Measurements from ENCODE around the gene SELENOO.

Gene SELENOO

GRCh38 chr22:50173311-50173982 lies 27.4 kb upstream of the SELENOO start:
- DNase-seq, result no peak

GRCh38 chr22:50173983-50174355 lies 26.8 kb upstream of the SELENOO start:
- DNase-seq, result no peak

GRCh38 chr22:50174382-50175190 lies 26.2 kb upstream of the SELENOO start:
- no peak for DNase-seq

- DNase-seq, result no peak
These were observed 25.7 kb upstream of the SELENOO start for GRCh38 chr22:50175191-50175461.

GRCh38 chr22:50175921-50176849 lies 24.6 kb upstream of the SELENOO start:
- no peak for DNase-seq

- no peak for DNase-seq
These were observed 23.8 kb upstream of the SELENOO start for GRCh38 chr22:50176850-50177536.

GRCh38 chr22:50177537-50178470 lies 23.0 kb upstream of the SELENOO start:
- DNase-seq, result no peak

GRCh38 chr22:50178471-50178864 lies 22.3 kb upstream of the SELENOO start:
- no peak for DNase-seq

GRCh38 chr22:50178871-50179869 lies 21.6 kb upstream of the SELENOO start:
- DNase-seq, result no peak

- no peak for DNase-seq
These were observed 20.7 kb upstream of the SELENOO start for GRCh38 chr22:50179937-50180726.

GRCh38 chr22:50180727-50181521 lies 19.9 kb upstream of the SELENOO start:
- DNase-seq, result no peak

- DNase-seq, result no peak
These were observed 18.4 kb upstream of the SELENOO start for GRCh38 chr22:50182176-50183081.

- no peak for DNase-seq
These were observed 17.5 kb upstream of the SELENOO start for GRCh38 chr22:50183141-50183971.

GRCh38 chr22:50184004-50184901 lies 16.6 kb upstream of the SELENOO start:
- no peak for DNase-seq

- no peak for DNase-seq
These were observed 15.9 kb upstream of the SELENOO start for GRCh38 chr22:50184902-50185374.

Data from activated CD4-positive, alpha-beta T cell treated with anti-CD3 and anti-CD28 coated beads, Interleukin-2, Interleukin-6, amounts not matched to agents 100 ng/mL and 50 ng/mL, durations not matched to agents 16 hours and 8 hours (primary cell).